ENCODE results near the gene CSMD2. TPM values are rescaled to one million over a fixed set of nuclear protein-coding genes. Genes with fewer than 3 reads are reported as not detected.

CSMD2 gene
- total and polyA plus RNA-seq, 7 experiments from 2014 or later, result 0.02 TPM; not detected in 6

DNA sequence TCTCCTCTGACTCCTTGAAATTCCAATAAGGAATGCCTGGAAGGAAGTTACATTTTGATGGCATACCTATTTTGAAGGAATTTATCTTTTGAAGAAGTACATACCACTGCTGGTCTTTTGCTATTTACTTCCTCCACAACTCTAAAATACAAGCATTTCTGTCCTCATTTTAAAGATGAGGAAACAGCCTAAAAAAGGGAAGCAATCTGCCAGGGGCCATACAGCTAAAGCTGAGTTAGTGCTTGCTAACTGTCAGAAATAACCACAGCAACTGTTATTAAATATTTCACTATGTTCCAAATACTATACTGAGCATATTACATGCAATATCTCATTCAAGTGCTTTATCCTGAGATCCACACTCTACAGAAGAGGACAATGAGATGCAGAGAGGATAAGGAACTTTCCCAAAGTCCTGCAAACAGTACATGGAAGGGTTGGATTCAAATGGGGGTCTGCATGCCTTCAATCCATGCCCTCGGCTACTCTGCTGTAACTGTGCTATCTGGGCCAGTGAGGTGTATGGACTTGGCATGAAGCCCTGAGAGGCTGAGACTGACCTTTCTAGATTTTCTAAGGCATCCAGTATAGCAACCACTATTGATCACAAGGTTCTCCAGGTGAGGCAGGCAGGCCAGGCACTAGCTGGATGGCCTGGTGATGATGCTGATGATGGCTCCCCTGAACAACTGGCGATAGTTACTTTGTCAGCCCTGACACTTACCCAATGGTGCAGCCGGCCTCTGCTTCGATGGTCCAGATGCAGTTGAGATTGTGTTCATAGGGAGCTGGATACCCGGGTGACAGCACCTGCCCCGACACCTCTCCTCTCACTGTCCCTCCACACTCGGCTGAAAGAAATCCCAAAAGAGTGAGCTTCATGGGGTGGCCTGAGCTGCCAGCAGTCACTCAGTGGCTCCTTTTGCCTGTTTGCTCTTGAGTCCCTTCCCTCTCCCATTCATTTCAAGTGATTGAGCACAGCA lies 472.5 kb downstream of the CSMD2 start:
- Histone ChIP-seq H3K36me3 (ENCODE audit: control insufficient read depth in 2 of 3, insufficient read depth in 3 of 3, low read length in 3 of 3) (no peaks in the 10 kb centered on the region), H3K4me1 (ENCODE audit: control insufficient read depth in 2 of 2, insufficient read depth in 2 of 2, low read length in 2 of 2) (no peaks in the 10 kb centered on the region), H3K27me3 (ENCODE audit: control insufficient read depth in 2 of 2, insufficient read depth in 2 of 2, low read length in 2 of 2) (no peaks in the 10 kb centered on the region), H3K27ac (ENCODE audit: low read depth, low read length) (no peak overlapping the region), H3K9me3 (ENCODE audit: control insufficient read depth in 2 of 3, low read length in 3 of 3) (no peaks in the 10 kb centered on the region), H3K4me3 (ENCODE audit: low read length) (no peak overlapping the region)
- Mint-ChIP-seq H3K36me3 (no peaks in the 10 kb centered on the region), H3K4me3 (no peak overlapping the region), H3K27ac (no peak overlapping the region), H3K27me3 (peaks cover 5 to 58% (median 43%) of the 10 kb centered on the region in 5 donors), H3K9me3 (peaks cover 0 to 4% (median 0%) of the 10 kb centered on the region in 11 donors), H3K4me1 (no peaks in the 10 kb centered on the region)
- ATAC-seq (no peak), DNase-seq (no peak)
- CTCF ChIA-PET, result interaction anchor here (0.7 kb wide), 1 partner anchor 29 kb away, joined by 3 read pairs; no protein-coding TSS in a partner anchor
- intact Hi-C loops (cut with micrococcal nuclease), result no loop called here
- POLR2A ChIA-PET, result no interaction called here

DNA sequence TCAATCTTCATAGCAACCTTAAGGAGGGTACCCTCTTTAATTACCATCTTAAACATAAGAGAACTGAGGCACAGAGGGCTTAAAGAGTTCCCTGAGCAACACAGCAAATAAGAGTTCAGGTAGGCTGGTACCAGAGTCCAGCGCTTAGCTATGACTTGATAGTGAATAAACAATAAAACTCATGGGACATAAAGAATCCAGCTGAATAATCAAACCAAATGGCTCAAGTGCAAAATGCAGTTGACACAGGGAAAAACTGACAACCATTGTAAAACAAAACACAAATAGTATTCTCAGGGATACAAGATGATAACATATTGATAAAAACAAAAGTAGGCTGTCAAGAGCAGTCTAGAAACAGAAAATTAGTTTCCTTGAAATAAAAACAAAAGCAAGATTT lies 478.0 kb downstream of the CSMD2 start:
- peaks cover 0 to 6% (median 0%) of the 10 kb centered on the region in 11 donors for H3K9me3 Mint-ChIP-seq
- intact Hi-C loops (cut with micrococcal nuclease), result no loop called here
- Histone ChIP-seq H3K36me3 (ENCODE audit: control insufficient read depth in 2 of 3, insufficient read depth in 3 of 3, low read length in 3 of 3) (no peaks in the 10 kb centered on the region), H3K4me1 (ENCODE audit: control insufficient read depth in 2 of 2, insufficient read depth in 2 of 2, low read length in 2 of 2) (no peaks in the 10 kb centered on the region), H3K27ac (ENCODE audit: low read depth, low read length) (no peak overlapping the region), H3K27me3 (ENCODE audit: control insufficient read depth in 2 of 2, insufficient read depth in 2 of 2, low read length in 2 of 2) (no peaks in the 10 kb centered on the region), H3K9me3 (ENCODE audit: control insufficient read depth in 2 of 3, low read length in 3 of 3) (no peaks in the 10 kb centered on the region), H3K4me3 (ENCODE audit: low read length) (no peak overlapping the region)
- H3K27me3 Mint-ChIP-seq, result peaks cover 5 to 77% (median 57%) of the 10 kb centered on the region in 5 donors
- no peak overlapping the region for H3K4me3 Mint-ChIP-seq
- DNase-seq, result no peak
- no peaks in the 10 kb centered on the region for H3K36me3 Mint-ChIP-seq
- H3K27ac Mint-ChIP-seq, result no peak overlapping the region
- H3K4me1 Mint-ChIP-seq, result no peaks in the 10 kb centered on the region
- ATAC-seq, result no peak
- ChIA-PET POLR2A (no interaction called here), CTCF (no interaction called here)

DNA sequence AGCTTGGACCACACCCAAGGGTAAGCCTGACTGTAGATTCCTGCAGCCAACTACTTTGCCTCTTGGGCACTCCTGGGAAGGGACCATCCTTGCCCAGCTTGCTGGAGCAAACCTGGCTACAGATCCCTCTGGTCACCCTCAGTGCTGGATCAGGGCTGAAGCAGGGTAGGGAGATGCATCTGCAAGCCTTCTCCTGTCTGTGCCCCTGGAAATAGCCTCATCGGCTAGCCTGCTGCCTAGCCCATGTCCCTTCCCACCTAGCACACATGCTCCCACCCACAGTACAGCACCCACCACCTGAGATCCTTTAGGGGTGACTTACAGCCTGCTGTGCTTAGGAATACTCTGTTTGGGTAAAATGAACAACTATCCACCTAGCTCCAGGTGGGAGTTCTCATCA lies 478.5 kb downstream of the CSMD2 start:
- Histone ChIP-seq H3K36me3 (ENCODE audit: control insufficient read depth in 2 of 3, insufficient read depth in 3 of 3, low read length in 3 of 3) (no peaks in the 10 kb centered on the region), H3K9me3 (ENCODE audit: control insufficient read depth in 2 of 3, low read length in 3 of 3) (no peaks in the 10 kb centered on the region), H3K4me3 (ENCODE audit: low read length) (no peak overlapping the region), H3K27me3 (ENCODE audit: control insufficient read depth in 2 of 2, insufficient read depth in 2 of 2, low read length in 2 of 2) (no peaks in the 10 kb centered on the region), H3K27ac (ENCODE audit: low read depth, low read length) (no peak overlapping the region), H3K4me1 (ENCODE audit: control insufficient read depth in 2 of 2, insufficient read depth in 2 of 2, low read length in 2 of 2) (no peaks in the 10 kb centered on the region)
- H3K36me3 Mint-ChIP-seq, result no peaks in the 10 kb centered on the region
- POLR2A ChIA-PET, result no interaction called here
- H3K4me1 Mint-ChIP-seq, result no peaks in the 10 kb centered on the region
- H3K9me3 Mint-ChIP-seq, result peaks cover 0 to 6% (median 0%) of the 10 kb centered on the region in 11 donors
- intact Hi-C loops (cut with micrococcal nuclease), result no loop called here
- CTCF ChIA-PET, result no interaction called here
- ATAC-seq (no peak), DNase-seq (no peak)
- H3K27ac Mint-ChIP-seq, result no peak overlapping the region
- H3K4me3 Mint-ChIP-seq, result no peak overlapping the region
- H3K27me3 Mint-ChIP-seq, result peaks cover 4 to 75% (median 55%) of the 10 kb centered on the region in 5 donors

DNA sequence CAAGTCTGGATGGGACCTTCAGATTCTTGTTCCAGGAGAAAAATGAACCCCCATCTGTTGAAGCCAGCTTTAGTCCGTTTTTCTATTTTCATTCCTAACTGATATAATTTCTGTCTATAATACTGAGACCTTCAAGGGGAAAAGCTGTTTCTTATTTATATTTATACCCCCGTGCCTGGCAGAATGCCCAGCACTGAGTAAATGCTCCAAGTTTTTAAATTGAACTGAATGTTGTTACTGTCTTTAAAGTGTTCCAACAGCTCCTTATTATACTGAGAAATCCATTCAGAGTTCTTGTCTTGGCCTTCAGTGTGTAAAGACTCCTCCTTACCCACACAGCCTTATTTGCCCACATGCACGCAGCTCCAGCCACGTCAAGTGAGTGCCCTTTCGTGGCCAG lies 479.8 kb downstream of the CSMD2 start:
- no peaks in the 10 kb centered on the region for H3K4me1 ChIP-seq (ENCODE audit: control insufficient read depth in 2 of 2, insufficient read depth in 2 of 2, low read length in 2 of 2)
- Mint-ChIP-seq H3K36me3 (no peaks in the 10 kb centered on the region), H3K27me3 (peaks cover 3 to 67% (median 46%) of the 10 kb centered on the region in 5 donors), H3K9me3 (peaks cover 0 to 6% (median 0%) of the 10 kb centered on the region in 11 donors), H3K27ac (no peak overlapping the region), H3K4me3 (no peak overlapping the region), H3K4me1 (no peaks in the 10 kb centered on the region)
- no peak overlapping the region for H3K27ac ChIP-seq (ENCODE audit: low read depth, low read length)
- no peaks in the 10 kb centered on the region for H3K9me3 ChIP-seq (ENCODE audit: control insufficient read depth in 2 of 3, low read length in 3 of 3)
- H3K4me3 ChIP-seq (ENCODE audit: low read length), result no peak overlapping the region
- ATAC-seq (no peak), DNase-seq (no peak)
- CTCF ChIA-PET, result no interaction called here
- H3K36me3 ChIP-seq (ENCODE audit: control insufficient read depth in 2 of 3, insufficient read depth in 3 of 3, low read length in 3 of 3), result no peaks in the 10 kb centered on the region
- POLR2A ChIA-PET, result no interaction called here
- H3K27me3 ChIP-seq (ENCODE audit: control insufficient read depth in 2 of 2, insufficient read depth in 2 of 2, low read length in 2 of 2), result no peaks in the 10 kb centered on the region
- intact Hi-C loops (cut with micrococcal nuclease), result no loop called here

DNA sequence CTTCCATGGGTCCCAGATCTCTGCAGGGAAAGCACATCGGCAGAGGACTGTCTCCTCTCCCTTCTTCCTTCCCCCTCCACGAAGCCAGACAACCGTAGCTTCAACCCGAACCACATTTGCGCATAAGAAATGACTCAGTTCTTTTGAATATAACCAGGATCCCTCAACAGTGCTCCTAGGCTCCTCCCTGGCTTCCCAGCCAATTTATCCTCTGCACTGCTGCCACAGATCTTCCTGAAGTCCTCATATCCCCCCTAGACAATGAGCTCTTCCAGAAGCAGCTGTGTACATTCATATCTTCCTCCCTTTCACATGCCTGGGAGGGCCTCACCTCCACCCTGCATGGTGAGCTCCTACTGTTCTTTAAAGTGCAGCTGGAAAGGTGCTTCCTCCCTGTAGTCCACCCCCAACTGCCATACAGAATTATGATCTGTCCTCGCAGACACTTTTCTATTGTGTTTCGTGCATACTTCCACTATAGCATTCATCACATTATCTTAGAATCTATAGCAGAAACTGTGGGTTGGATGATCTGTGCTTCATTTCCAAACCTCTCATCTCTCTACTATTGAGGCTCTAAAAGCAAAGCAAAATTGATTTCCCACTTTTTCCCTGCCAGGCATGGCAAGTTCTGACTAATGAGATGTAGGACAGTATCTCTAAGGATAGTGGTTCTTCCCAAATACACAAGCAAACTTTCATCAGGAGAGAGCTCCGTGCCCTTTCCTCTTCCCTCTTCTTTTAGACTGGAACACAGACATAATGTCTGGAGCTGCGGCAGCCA lies 480.4 kb downstream of the CSMD2 start:
- peaks cover 0 to 6% (median 0%) of the 10 kb centered on the region in 11 donors for H3K9me3 Mint-ChIP-seq
- no peak overlapping the region for H3K27ac ChIP-seq (ENCODE audit: low read depth, low read length)
- ChIA-PET CTCF (no interaction called here), POLR2A (no interaction called here)
- no peak overlapping the region for H3K27ac Mint-ChIP-seq
- H3K4me3 Mint-ChIP-seq, result no peak overlapping the region
- H3K4me1 Mint-ChIP-seq, result no peaks in the 10 kb centered on the region
- H3K27me3 Mint-ChIP-seq, result peaks cover 3 to 60% (median 43%) of the 10 kb centered on the region in 5 donors
- H3K27me3 ChIP-seq (ENCODE audit: control insufficient read depth in 2 of 2, insufficient read depth in 2 of 2, low read length in 2 of 2), result no peaks in the 10 kb centered on the region
- no peaks in the 10 kb centered on the region for H3K4me1 ChIP-seq (ENCODE audit: control insufficient read depth in 2 of 2, insufficient read depth in 2 of 2, low read length in 2 of 2)
- H3K36me3 ChIP-seq (ENCODE audit: control insufficient read depth in 2 of 3, insufficient read depth in 3 of 3, low read length in 3 of 3), result no peaks in the 10 kb centered on the region
- DNase-seq (no peak), ATAC-seq (no peak)
- H3K9me3 ChIP-seq (ENCODE audit: control insufficient read depth in 2 of 3, low read length in 3 of 3), result no peaks in the 10 kb centered on the region
- no peak overlapping the region for H3K4me3 ChIP-seq (ENCODE audit: low read length)
- intact Hi-C loops (cut with micrococcal nuclease), result no loop called here
- H3K36me3 Mint-ChIP-seq, result no peaks in the 10 kb centered on the region

DNA sequence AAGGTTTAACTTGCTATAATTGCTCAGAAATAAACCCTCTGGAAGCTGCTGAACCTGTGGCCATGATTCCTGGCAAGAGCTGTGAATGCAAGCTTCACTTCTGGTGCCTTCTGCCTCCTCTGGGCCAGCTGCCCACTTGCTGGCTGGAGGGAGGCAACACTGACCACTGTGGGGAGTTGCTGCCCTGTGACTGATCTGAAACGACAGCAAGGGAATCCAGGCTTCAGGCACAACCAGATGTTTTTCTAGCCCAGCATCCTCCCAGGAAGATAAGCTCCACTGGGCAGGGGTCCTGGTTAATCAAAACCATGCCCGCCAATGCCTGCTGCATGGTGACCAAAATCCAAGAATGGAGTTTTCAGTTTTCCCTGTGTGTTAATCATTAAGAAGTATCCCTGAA lies 481.1 kb downstream of the CSMD2 start:
- DNase-seq (no peak), ATAC-seq (no peak)
- Mint-ChIP-seq H3K27ac (no peak overlapping the region), H3K9me3 (peaks cover 0 to 6% (median 0%) of the 10 kb centered on the region in 11 donors), H3K4me3 (no peak overlapping the region), H3K36me3 (no peaks in the 10 kb centered on the region), H3K27me3 (peaks cover 0 to 55% (median 43%) of the 10 kb centered on the region in 5 donors), H3K4me1 (no peaks in the 10 kb centered on the region)
- Histone ChIP-seq H3K4me1 (ENCODE audit: control insufficient read depth in 2 of 2, insufficient read depth in 2 of 2, low read length in 2 of 2) (no peaks in the 10 kb centered on the region), H3K4me3 (ENCODE audit: low read length) (no peak overlapping the region), H3K9me3 (ENCODE audit: control insufficient read depth in 2 of 3, low read length in 3 of 3) (no peaks in the 10 kb centered on the region), H3K27me3 (ENCODE audit: control insufficient read depth in 2 of 2, insufficient read depth in 2 of 2, low read length in 2 of 2) (no peaks in the 10 kb centered on the region), H3K27ac (ENCODE audit: low read depth, low read length) (no peak overlapping the region), H3K36me3 (ENCODE audit: control insufficient read depth in 2 of 3, insufficient read depth in 3 of 3, low read length in 3 of 3) (no peaks in the 10 kb centered on the region)
- POLR2A ChIA-PET, result no interaction called here
- intact Hi-C loops (cut with micrococcal nuclease), result no loop called here
- CTCF ChIA-PET, result no interaction called here
